ENCODE measurements around the gene LRP1-AS. TPM values are rescaled to one million over a fixed set of nuclear protein-coding genes. Genes with fewer than 3 reads are reported as not detected.
A peak's percentile ranks its signal among the peaks of the same experiment; 100 is the strongest.

LRP1-AS gene
- total RNA-seq, 2 donors from 2014 or later: not detected

DNA sequence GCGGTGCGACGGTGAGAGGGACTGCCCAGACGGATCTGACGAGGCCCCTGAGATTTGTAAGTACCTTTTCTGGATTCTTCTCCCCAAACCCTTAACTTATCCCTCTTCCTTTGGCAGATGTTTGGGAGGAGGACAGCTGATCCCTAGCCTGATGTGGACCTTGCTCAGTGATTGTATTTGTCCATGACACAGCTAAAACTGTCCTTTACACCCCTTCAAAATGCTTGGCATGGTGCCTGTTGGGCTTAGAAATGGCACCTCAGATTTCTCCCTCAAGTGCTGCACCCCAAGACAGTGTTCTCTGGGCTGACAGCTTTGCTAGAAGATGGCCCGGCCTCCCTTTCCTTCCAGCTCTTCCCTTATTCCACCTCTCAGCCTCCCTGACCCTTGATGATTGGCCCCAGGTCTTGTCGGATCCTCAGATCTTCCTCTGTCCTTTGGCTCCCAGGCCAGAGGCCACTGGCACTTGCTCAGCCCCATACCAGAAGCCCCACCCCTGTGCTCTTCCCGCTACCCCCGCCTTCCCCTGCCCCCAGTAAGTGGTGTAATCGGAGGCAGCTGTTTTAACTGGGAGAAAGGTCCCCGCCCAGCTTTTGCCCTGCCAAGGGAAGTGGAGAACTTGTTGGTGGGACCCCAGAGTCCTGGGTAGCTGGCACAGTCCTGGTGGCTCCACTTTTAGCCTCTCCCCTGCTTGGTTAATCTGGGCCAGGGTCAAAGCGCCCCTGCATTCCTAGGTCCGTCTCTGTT, 8.7 kb downstream of the LRP1-AS start:
- no peak for DNase-seq
- peaks cover 5% of the 10 kb centered on the region for H3K27me3 Mint-ChIP-seq

GRCh38 chr12:57135527-57136326, 11.7 kb downstream of the LRP1-AS start:
- Mint-ChIP-seq H3K4me3 (no peak overlapping the region), H3K4me1 (peaks cover 10% of the 10 kb centered on the region), H3K27ac (no peak overlapping the region), H3K27me3 (peaks cover 5% of the 10 kb centered on the region), H3K36me3 (ENCODE audit: low read depth) (peaks cover 3% of the 10 kb centered on the region)
- no peak for ATAC-seq
- H3K9me3 ChIP-seq (ENCODE audit: control insufficient read depth, low read length, poor library complexity, severe bottlenecking): no peaks in the 10 kb centered on the region
- no peak for DNase-seq

More for the DNA sequence above, 8.7 kb downstream of the LRP1-AS start:
- ATAC-seq: no peak
- H3K4me1 Mint-ChIP-seq: peaks cover 5% of the 10 kb centered on the region
- no peaks in the 10 kb centered on the region for H3K9me3 ChIP-seq (ENCODE audit: control insufficient read depth, low read length, poor library complexity, severe bottlenecking)
- H3K36me3 Mint-ChIP-seq (ENCODE audit: low read depth): peaks cover 3% of the 10 kb centered on the region
- H3K4me3 Mint-ChIP-seq: no peak overlapping the region
- H3K27ac Mint-ChIP-seq: no peak overlapping the region

DNA sequence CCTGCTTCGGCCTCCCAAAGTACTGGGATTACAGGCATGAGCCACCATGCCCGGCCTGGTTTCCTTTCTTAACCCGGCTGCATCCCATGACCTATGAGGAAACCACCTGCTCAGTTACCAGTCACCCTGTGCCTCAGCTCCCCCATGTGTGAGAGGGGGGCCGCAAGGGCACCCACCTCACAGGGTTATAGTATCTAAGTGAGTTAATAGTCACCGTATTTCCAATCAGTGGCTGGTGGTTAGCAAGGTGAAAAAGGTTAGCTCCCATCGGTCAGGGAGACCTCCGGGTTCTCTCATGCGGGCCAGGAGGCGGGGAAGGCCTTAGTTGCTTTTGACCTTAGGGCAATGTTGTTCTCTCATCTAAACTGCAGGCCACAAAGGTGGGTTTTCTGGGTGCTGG, 12.5 kb downstream of the LRP1-AS start:
- no peak for ATAC-seq
- DNase-seq: no peak
- H3K4me1 Mint-ChIP-seq: peaks cover 10% of the 10 kb centered on the region
- H3K36me3 Mint-ChIP-seq (ENCODE audit: low read depth): peaks cover 3% of the 10 kb centered on the region
- H3K27ac Mint-ChIP-seq: no peak overlapping the region
- no peaks in the 10 kb centered on the region for H3K9me3 ChIP-seq (ENCODE audit: control insufficient read depth, low read length, poor library complexity, severe bottlenecking)
- no peak overlapping the region for H3K4me3 Mint-ChIP-seq
- H3K27me3 Mint-ChIP-seq: peaks cover 5% of the 10 kb centered on the region

DNA sequence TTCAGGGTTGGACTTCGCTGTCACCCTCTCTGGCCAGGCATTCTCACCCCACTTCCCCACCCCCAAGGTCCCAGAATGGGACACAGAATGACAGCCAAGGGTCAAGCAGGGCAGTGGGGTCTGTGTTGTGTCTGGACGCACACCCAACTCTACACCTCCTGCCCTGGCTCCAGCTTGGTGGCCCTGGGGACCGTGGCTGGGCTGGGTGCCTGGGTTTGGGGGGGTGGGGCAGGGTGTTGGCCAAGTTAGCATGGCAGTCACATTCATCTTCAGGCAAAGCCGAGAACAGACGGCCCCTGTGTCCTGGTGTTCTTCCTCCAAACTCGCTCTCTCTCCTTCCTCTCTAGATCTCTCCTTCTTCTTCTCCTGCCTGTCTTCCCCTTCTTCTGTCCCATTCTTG, 13.5 kb downstream of the LRP1-AS start:
- DNase-seq: no peak
- no peaks in the 10 kb centered on the region for H3K36me3 Mint-ChIP-seq (ENCODE audit: low read depth)

GRCh38 chr12:57133013-57133569, 14.3 kb downstream of the LRP1-AS start:
- H3K4me1 Mint-ChIP-seq: peaks cover 7% of the 10 kb centered on the region
- no peak overlapping the region for H3K4me3 Mint-ChIP-seq
- no peak for DNase-seq
- H3K27ac Mint-ChIP-seq: no peak overlapping the region
- H3K27me3 Mint-ChIP-seq: no peaks in the 10 kb centered on the region
- no peaks in the 10 kb centered on the region for H3K9me3 ChIP-seq (ENCODE audit: control insufficient read depth, low read length, poor library complexity, severe bottlenecking)
- no peaks in the 10 kb centered on the region for H3K36me3 Mint-ChIP-seq (ENCODE audit: low read depth)
- ATAC-seq: no peak

More for the DNA sequence above, 13.5 kb downstream of the LRP1-AS start:
- Mint-ChIP-seq H3K27ac (no peak overlapping the region), H3K4me1 (peaks cover 7% of the 10 kb centered on the region), H3K4me3 (no peak overlapping the region), H3K27me3 (no peaks in the 10 kb centered on the region)
- no peaks in the 10 kb centered on the region for H3K9me3 ChIP-seq (ENCODE audit: control insufficient read depth, low read length, poor library complexity, severe bottlenecking)
- ATAC-seq: no peak

DNA sequence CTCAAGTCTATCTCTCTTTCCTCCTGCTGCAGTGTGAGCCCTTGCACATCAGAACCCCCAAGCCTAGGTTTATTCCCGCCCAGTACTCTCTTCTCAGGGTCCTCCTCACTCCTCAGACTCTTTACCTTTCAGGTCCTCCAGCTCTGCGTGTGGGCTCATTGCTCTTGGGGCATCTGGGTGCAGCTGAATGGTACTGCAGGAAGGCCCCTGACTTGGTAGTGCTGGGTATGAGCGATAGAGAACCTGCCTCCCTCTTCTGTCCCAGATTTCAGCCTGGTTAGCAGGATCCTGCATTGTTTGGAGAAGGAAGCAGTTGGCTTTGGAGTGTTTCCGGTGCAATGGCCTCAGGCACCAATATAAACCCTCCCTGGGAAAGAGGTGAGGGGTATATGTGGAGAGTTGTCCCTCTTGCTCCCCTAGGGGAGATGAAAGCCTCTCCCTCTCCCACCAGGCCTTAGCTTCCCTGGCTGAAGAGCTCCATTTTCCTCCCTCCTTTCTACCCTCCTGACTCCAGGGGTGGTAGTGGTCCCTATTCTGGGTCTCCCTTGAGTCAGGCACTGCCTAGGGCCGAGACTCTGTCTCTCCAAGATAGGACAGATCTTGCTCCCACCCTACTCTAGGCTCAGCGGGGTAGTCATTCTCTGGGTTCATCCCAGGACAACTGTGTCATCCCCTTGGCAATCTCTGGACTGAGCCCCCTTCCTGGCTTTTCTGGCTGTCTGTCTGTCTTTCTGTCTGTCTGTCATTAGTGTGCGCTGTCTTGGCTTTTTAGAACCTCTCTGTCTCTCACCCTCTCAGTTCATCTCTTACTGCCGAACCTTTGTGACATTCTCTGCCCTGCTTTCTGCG, 15.3 kb downstream of the LRP1-AS start:
- peaks cover 7% of the 10 kb centered on the region for H3K4me1 Mint-ChIP-seq
- DNase-seq (no peak), ATAC-seq (no peak)
- H3K4me3 Mint-ChIP-seq: no peak overlapping the region
- peak overlapping the region; percentile 72 for H3K27ac Mint-ChIP-seq
- no peaks in the 10 kb centered on the region for H3K9me3 ChIP-seq (ENCODE audit: control insufficient read depth, low read length, poor library complexity, severe bottlenecking)
- no peaks in the 10 kb centered on the region for H3K27me3 Mint-ChIP-seq
- H3K36me3 Mint-ChIP-seq (ENCODE audit: low read depth): no peaks in the 10 kb centered on the region

DNA sequence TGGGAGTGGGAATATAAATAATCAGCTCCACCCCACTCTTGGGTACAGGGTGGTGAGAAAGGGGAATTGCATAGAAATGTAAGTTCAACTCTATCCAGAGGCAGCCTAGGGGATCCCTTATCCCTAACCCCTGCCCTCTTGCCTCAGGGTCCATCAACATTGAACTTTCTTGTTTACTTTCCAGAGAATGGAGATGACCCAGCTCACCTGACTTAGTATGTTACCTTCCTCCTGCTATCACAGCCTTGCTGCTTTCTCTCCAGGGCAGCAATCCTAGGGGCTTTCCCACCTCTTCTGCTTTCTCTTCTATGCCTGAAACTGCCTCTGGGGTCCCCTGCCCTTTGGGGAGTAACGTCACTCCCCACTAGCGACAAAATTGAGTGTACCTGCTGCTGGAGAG, 16.5 kb downstream of the LRP1-AS start:
- no peak for ATAC-seq
- H3K4me1 Mint-ChIP-seq: peaks cover 7% of the 10 kb centered on the region
- H3K36me3 Mint-ChIP-seq (ENCODE audit: low read depth): no peaks in the 10 kb centered on the region
- H3K27me3 Mint-ChIP-seq: no peaks in the 10 kb centered on the region
- no peak for DNase-seq
- peak overlapping the region; percentile 50 for H3K4me3 Mint-ChIP-seq
- peak overlapping the region; percentile 32 for H3K27ac Mint-ChIP-seq
- H3K9me3 ChIP-seq (ENCODE audit: control insufficient read depth, low read length, poor library complexity, severe bottlenecking): no peaks in the 10 kb centered on the region

DNA sequence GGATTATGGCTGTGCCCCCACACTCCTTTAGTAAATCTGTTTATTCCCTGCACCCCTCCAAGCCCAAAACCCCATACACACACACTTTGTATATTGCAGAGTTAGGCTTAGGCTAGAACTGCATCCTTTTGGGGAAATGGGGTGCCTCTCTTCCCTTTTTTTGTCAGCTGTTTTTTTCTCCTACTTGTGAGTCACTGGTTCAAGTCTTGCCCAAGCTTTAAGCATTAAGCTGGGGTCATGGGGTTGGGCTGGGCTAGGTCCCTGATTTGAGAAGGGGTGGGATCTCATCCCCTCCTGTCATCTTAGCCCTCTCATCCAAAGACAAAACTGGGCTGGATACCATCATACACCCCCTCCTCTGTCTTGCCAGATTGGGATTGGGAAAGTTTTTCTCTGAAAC, 17.5 kb downstream of the LRP1-AS start:
- DNase-seq (no peak), ATAC-seq (no peak)
- peaks cover 7% of the 10 kb centered on the region for H3K4me1 Mint-ChIP-seq
- no peaks in the 10 kb centered on the region for H3K27me3 Mint-ChIP-seq
- H3K36me3 Mint-ChIP-seq (ENCODE audit: low read depth): no peaks in the 10 kb centered on the region
- H3K9me3 ChIP-seq (ENCODE audit: control insufficient read depth, low read length, poor library complexity, severe bottlenecking): no peaks in the 10 kb centered on the region
- peak overlapping the region; percentile 70 for H3K4me3 Mint-ChIP-seq
- H3K27ac Mint-ChIP-seq: no peak overlapping the region

GRCh38 chr12:57129321-57129842, 18.0 kb downstream of the LRP1-AS start:
- H3K9me3 ChIP-seq (ENCODE audit: control insufficient read depth, low read length, poor library complexity, severe bottlenecking): no peaks in the 10 kb centered on the region
- no peak for ATAC-seq
- H3K4me1 Mint-ChIP-seq: peaks cover 7% of the 10 kb centered on the region
- DNase-seq: no peak
- peak overlapping the region; percentile 70 for H3K4me3 Mint-ChIP-seq
- H3K27ac Mint-ChIP-seq: no peak overlapping the region
- no peaks in the 10 kb centered on the region for H3K27me3 Mint-ChIP-seq
- peaks cover under 1% of the 10 kb centered on the region for H3K36me3 Mint-ChIP-seq (ENCODE audit: low read depth)

GRCh38 chr12:57128519-57129247, 18.7 kb downstream of the LRP1-AS start:
- Mint-ChIP-seq H3K27me3 (no peaks in the 10 kb centered on the region), H3K4me1 (peaks cover 9% of the 10 kb centered on the region), H3K27ac (peak overlapping the region; percentile 43), H3K36me3 (ENCODE audit: low read depth) (peaks cover 4% of the 10 kb centered on the region), H3K4me3 (peak overlapping the region; percentile 97)
- no peaks in the 10 kb centered on the region for H3K9me3 ChIP-seq (ENCODE audit: control insufficient read depth, low read length, poor library complexity, severe bottlenecking)
- no peak for ATAC-seq
- DNase-seq: no peak

GRCh38 chr12:57127726-57128518, 19.5 kb downstream of the LRP1-AS start, which contains the start of gene LRP1:
Gene LRP1, plus strand, starts transcription at chr12:57128483. Its CDS starts 482 bp downstream, at chr12:57128965.
- Mint-ChIP-seq H3K4me1 (peaks cover 9% of the 10 kb centered on the region), H3K4me3 (peak within 1 kb of the TSS; percentile 97), H3K27me3 (no peaks in the 10 kb centered on the region), H3K27ac (peak within 1 kb of the TSS; percentile 71), H3K36me3 (ENCODE audit: low read depth) (peaks cover 4% of the 10 kb centered on the region)
- DNase-seq (peak; percentile 65 to 71 (median 70)), ATAC-seq (peak; percentile 62)
- H3K9me3 ChIP-seq (ENCODE audit: control insufficient read depth, low read length, poor library complexity, severe bottlenecking): no peaks in the 10 kb centered on the region

All from T-helper 17 cell (primary cell).